Colonic mucosa (tissue), 4 donors: Measurements from ENCODE around the gene GRIK4. TPM values are rescaled to one million over a fixed set of nuclear protein-coding genes. Genes with fewer than 3 reads are reported as not detected.

ENCODE experiments used
- DNase-seq: peaks from one replicate; pipeline ENCODE4 v3.0.0-alpha.2; 2020
- H3K27ac ChIP-seq: fragments of 200-600 bp; one replicate; pipeline ENCODE4 v1.8.0; 2021
- H3K27me3 ChIP-seq: fragments of 200-600 bp; one replicate; pipeline ENCODE4 v1.8.0; 2021
- H3K36me3 ChIP-seq: fragments of 200-600 bp; one replicate; pipeline ENCODE4 v1.8.0; 2021
- H3K4me1 ChIP-seq: fragments of 200-600 bp; one replicate; pipeline ENCODE4 v1.8.0; 2021; ENCODE audit warnings: mild to moderate bottlenecking
- H3K4me3 ChIP-seq: fragments of 200-600 bp; one replicate; pipeline ENCODE4 v1.8.0; 2021
- H3K9ac ChIP-seq, 2 donors: one replicate each; pipeline ENCODE4 v1.7.0; 2013; ENCODE audit warnings: control low read depth in 2 of 2, low read depth in 2 of 2, low read length in 2 of 2
- H3K9me3 ChIP-seq: fragments of 200-600 bp; one replicate; pipeline ENCODE4 v1.8.0; 2021
- CTCF ChIP-seq: fragments of 200-600 bp; IDR thresholded peaks from one replicate; pipeline ENCODE4 v1.8.0; 2022; ENCODE audit warnings: antibody characterized with exemption, mild to moderate bottlenecking
- intact Hi-C: fragments of 100-400 bp; cut with DNase I; formaldehyde crosslinking; loops from one replicate; pipeline ENCODE4 v1.14.1; 2022
- total RNA-seq, 2 donors: library from RNA; stranded (reverse); fragmentation: NEBNext Ultra II Directional in 1 of 2; extraction: Animal tissue kit (Norgen Biotek cat#: 25700) in 1 of 2; gene quantifications; one replicate each; pipeline ENCODE4 v1.2.1, GENCODE V29; 2021
- donor health status: healthy.
- donor health status: DM: no; HTN: no; CAD: no.
- donor health status: DM: no; HTN: no; CAD: no.

Gene GRIK4
- total RNA-seq, 2 donors from 2014 or later, result 0.10 to 0.21 TPM

DNA sequence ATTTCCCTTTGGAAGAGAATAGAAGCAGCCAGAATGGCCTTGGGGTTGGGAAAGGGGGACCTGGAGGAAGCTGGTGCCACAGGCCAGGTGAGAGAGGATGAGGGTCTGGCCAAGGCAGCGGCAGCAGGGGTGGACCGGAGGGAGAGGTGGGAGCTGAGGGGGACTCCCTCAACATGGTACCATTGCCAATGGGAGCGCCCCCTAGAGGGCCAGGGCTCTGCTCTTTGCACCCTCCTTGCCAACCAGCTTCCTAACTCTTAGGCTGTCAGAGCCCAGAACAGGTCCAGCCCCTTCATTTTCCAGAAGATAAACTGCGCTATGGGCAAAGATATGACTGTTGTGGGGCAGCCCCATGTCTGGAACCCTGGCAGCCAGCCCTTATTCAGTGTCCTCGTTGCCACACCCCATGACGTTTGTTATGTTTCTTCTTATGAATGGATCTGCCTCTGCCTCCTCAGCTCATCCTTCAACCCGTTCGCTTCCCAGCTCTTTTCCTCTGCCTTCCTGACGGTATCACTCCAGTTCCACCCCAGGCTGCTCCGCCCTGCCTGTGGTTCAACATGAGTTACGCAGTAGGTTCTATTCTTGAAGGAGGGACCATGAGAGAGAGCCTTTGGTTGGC is 185.2 kb downstream of the GRIK4 start:
- H3K4me1 ChIP-seq, result no peaks in the 10 kb centered on the region
- TF ChIP-seq CTCF, result no peak
- no peak overlapping the region for H3K4me3 ChIP-seq
- DNase-seq, result no peak
- no peaks in the 10 kb centered on the region for H3K9me3 ChIP-seq
- no peak overlapping the region for H3K9ac ChIP-seq
- H3K27me3 ChIP-seq, result no peaks in the 10 kb centered on the region
- H3K36me3 ChIP-seq, result no peaks in the 10 kb centered on the region
- H3K27ac ChIP-seq, result no peak overlapping the region
- intact Hi-C loops, result no loop called here

DNA sequence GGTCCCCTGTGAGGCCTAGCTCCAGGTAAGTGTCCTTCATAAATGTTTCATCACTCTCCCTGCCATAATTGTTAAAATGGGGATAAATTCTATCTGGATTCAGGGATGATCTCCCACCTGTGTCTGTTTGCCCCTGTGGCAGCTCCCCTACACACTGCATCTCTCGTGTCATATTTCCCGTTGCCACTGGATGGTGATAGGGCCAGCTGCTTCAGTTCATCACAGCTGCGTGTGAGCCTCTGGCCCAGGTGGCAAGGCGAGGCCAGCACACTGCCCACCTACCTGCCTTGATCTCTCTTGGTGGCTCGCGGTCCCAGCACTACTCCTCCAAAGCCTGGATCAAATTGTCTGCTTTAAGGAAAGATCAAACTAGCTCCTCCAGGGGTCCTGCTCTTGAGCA is 187.4 kb downstream of the GRIK4 start:
- no peak for DNase-seq
- Histone ChIP-seq H3K27me3 (no peaks in the 10 kb centered on the region), H3K9me3 (no peaks in the 10 kb centered on the region), H3K9ac (no peak overlapping the region), H3K36me3 (no peaks in the 10 kb centered on the region), H3K4me1 (no peaks in the 10 kb centered on the region), H3K4me3 (no peak overlapping the region), H3K27ac (no peak overlapping the region)
- TF ChIP-seq CTCF, result no peak
- intact Hi-C loops, result no loop called here

DNA sequence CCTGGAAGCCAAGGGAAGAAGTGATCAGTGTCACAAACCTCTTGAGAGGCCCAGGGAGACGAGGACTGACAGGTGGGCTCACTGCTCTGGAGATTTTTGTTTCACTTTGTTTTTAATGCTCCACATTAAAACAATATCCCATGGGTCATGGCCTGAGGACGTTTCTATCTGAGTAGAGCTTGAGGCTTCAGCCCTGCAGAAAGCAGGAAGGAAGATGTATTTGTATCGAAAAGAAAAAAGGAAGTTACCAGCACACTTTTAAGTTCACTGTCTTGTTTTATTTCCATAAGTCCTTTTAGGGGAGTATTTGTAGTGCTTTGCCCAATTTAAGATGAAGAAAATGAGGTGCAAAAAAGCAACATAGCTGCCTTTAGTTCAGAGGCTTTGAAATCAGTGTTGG is 191.1 kb downstream of the GRIK4 start:
- intact Hi-C loops, result no loop called here
- H3K9ac ChIP-seq, result no peak overlapping the region
- no peaks in the 10 kb centered on the region for H3K4me1 ChIP-seq
- no peak for DNase-seq
- H3K27ac ChIP-seq, result no peak overlapping the region
- H3K27me3 ChIP-seq, result no peaks in the 10 kb centered on the region
- TF ChIP-seq CTCF, result no peak
- H3K4me3 ChIP-seq, result no peak overlapping the region
- H3K36me3 ChIP-seq, result no peaks in the 10 kb centered on the region
- H3K9me3 ChIP-seq, result no peaks in the 10 kb centered on the region

- Histone ChIP-seq H3K9me3 (no peaks in the 10 kb centered on the region), H3K27me3 (no peaks in the 10 kb centered on the region), H3K9ac (no peak overlapping the region), H3K4me3 (no peak overlapping the region), H3K36me3 (no peaks in the 10 kb centered on the region), H3K4me1 (no peaks in the 10 kb centered on the region), H3K27ac (no peak overlapping the region)
- intact Hi-C loops, result no loop called here
- TF ChIP-seq CTCF, result no peak
- no peak for DNase-seq
Measured at GRCh38 chr11:120703358-120704152, 192.0 kb downstream of the GRIK4 start.

DNA sequence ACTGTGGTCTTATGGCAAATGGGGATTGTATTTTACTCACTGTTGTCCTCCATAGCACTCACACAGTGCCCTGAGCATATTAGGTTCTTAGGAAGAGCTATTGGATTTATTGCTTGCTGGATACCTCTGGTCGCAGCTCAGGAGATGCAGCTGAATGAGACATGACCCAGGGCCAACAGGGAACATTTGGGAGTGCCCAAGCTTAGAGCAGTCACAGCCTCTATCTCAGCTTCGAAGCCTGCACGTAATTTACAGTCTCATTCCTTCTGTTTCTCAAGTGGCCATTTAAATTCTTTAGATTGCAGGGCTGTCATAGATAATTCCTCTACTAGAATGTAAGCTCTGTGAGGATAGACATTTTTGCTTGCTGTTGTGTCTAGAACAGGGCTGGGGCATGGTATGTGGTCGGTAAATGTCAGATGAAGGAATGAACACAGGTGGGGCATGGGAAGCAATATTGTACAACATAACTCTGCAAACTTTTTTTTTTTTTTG is 192.8 kb downstream of the GRIK4 start:
- no peak for TF ChIP-seq CTCF
- H3K9me3 ChIP-seq, result no peaks in the 10 kb centered on the region
- intact Hi-C loops, result no loop called here

More for the DNA sequence above, 192.8 kb downstream of the GRIK4 start:
- H3K27me3 ChIP-seq, result no peaks in the 10 kb centered on the region
- no peak overlapping the region for H3K27ac ChIP-seq
- no peak overlapping the region for H3K4me3 ChIP-seq
- DNase-seq, result no peak
- H3K36me3 ChIP-seq, result no peaks in the 10 kb centered on the region
- H3K9ac ChIP-seq, result no peak overlapping the region
- no peaks in the 10 kb centered on the region for H3K4me1 ChIP-seq
